ENCODE data around the gene F13A1. TPM values are rescaled to one million over a fixed set of nuclear protein-coding genes. Genes with fewer than 3 reads are reported as not detected.

Gene F13A1
- total and polyA plus RNA-seq, 2 of the 8 experiments (the other 6 are each of a cell fraction or from before 2014, with no cell fraction given): 0.57 to 1.5 TPM

- no peak for FAIRE-seq
- H2BK15ac ChIP-seq (ENCODE audit: low read length): no peak overlapping the region
These were observed 73.9 kb downstream of the F13A1 start for GRCh38 chr6:6246544-6246943.

More at GRCh38 chr6:6246544-6246943, 73.9 kb downstream of the F13A1 start:
- Histone ChIP-seq H3K4me3 (ENCODE audit: extremely low read depth in 1 of 4, insufficient read depth in 2 of 4, low read depth in 3 of 4, low read length in 4 of 4) (no peak overlapping the region), H3K18ac (ENCODE audit: extremely low read depth, low read length) (no peak overlapping the region), H2AK5ac (ENCODE audit: low read depth, low read length) (no peak overlapping the region), H3K56ac (replicated peaks; ENCODE audit: insufficient read length, low read depth, low read length) (no peak overlapping the region), H3K14ac (ENCODE audit: insufficient read length) (no peak overlapping the region), H3K79me2 (ENCODE audit: control insufficient read depth in 1 of 2, insufficient read depth in 2 of 2, low read length in 2 of 2) (no peaks in the 10 kb centered on the region), H2BK20ac (ENCODE audit: low read length) (no peak overlapping the region), H3K23me2 (ENCODE audit: low read depth, low read length) (peaks cover 4% of the 10 kb centered on the region; the same call in 1 of the 2 replicates), H3K9ac (replicated peaks in 1 of 4; ENCODE audit: extremely low read depth in 1 of 4, low read depth in 3 of 4, low read length in 3 of 4) (no peak overlapping the region), H3K23ac (ENCODE audit: insufficient read length) (no peak overlapping the region), H4K5ac (ENCODE audit: insufficient read length, low read depth, low read length) (no peak overlapping the region), H4K20me1 (replicated peaks in 1 of 2; ENCODE audit: control insufficient read depth in 1 of 2, insufficient read depth in 2 of 2, low read length in 2 of 2) (peaks cover 0 to 3% of the 10 kb centered on the region in 2 experiments), H2BK5ac (ENCODE audit: low read depth, low read length) (no peak overlapping the region), H3K4ac (replicated peaks; ENCODE audit: insufficient read length, low read depth, low read length) (no peak overlapping the region), H3K79me1 (ENCODE audit: low read depth, low read length) (no peaks in the 10 kb centered on the region), H2AFZ (ENCODE audit: low read length) (no peak overlapping the region), H3K27me3 (replicated peaks in 1 of 4; ENCODE audit: control insufficient read depth in 3 of 4, extremely low read depth in 1 of 4, insufficient read depth in 3 of 4, low read length in 3 of 4) (no peaks in the 10 kb centered on the region), H3K36me3 (ENCODE audit: control insufficient read depth in 2 of 4, insufficient read depth in 4 of 4, low read length in 3 of 4) (no peaks in the 10 kb centered on the region), H4K91ac (replicated peaks; ENCODE audit: insufficient read length, low read length) (no peak overlapping the region), H3K9me3 (ENCODE audit: insufficient read depth in 2 of 2, low read depth in 1 of 2, low read length in 1 of 2) (no peaks in the 10 kb centered on the region), H3K4me1 (replicated peaks in 1 of 4; ENCODE audit: control insufficient read depth in 3 of 4, insufficient read depth in 4 of 4, low read length in 3 of 4) (no peaks in the 10 kb centered on the region), H2BK120ac (replicated peaks; ENCODE audit: low read depth, low read length) (no peak overlapping the region), H4K8ac (ENCODE audit: extremely low read depth, insufficient read depth, low read length) (no peak overlapping the region), H3K27ac (ENCODE audit: low read depth, low read length) (no peak overlapping the region), H3K4me2 (ENCODE audit: insufficient read depth in 1 of 2, low read depth in 2 of 2, low read length in 2 of 2) (no peak overlapping the region), H2BK12ac (ENCODE audit: low read depth, low read length) (no peak overlapping the region)
- 94% methylated on average over 2 of the region's 2 CpGs; no CpG with 5 or more reads in 1 of the 2 experiments for WGBS, 2 experiments (ENCODE audit: extremely low coverage in 1 of 2, insufficient coverage in 1 of 2, insufficient read length in 1 of 2, insufficient replicate concordance in 2 of 2, low coverage in 1 of 2, low lambda C conversion rate in 2 of 2, missing lambda C conversion rate in 1 of 2)
- DNase-seq (ENCODE audit: low read depth in 1 of 2, low spot score in 2 of 2): no peak
- CTCF ChIA-PET (ENCODE audit: partially characterized antibody): interaction anchor here (0.7 to 2.9 kb wide), 4 partner anchors 19 to 1497 kb away, joined by 3 to 12 read pairs (median 3); no protein-coding TSS in a partner anchor
- POLR2A ChIA-PET (ENCODE audit: partially characterized antibody): no interaction called here
- TF ChIP-seq USF2 (IDR thresholded peaks at IDR 0.05; ENCODE audit: low read length) (no peak), PHF8 (conservative IDR thresholded peaks at IDR 0.05; ENCODE audit: low read depth, low read length) (no peak), RFX5 (IDR thresholded peaks at IDR 0.05; ENCODE audit: borderline replicate concordance, low read depth, low read length) (no peak), EZH2 (IDR thresholded peaks at IDR 0.05; ENCODE audit: low read depth, low read length, severe bottlenecking) (no peak), CTBP2 (IDR thresholded peaks at IDR 0.05; ENCODE audit: borderline replicate concordance, insufficient read depth, insufficient read length, low read length) (no peak), SIN3A (conservative IDR thresholded peaks at IDR 0.05 in 1 of 2, IDR thresholded peaks at IDR 0.05 in 1 of 2; ENCODE audit: low read depth in 1 of 2, low read length in 2 of 2) (no peak), SIRT6 (IDR thresholded peaks at IDR 0.05; ENCODE audit: low read length) (no peak)

Measured in H1 (cell line).